Measurements from ENCODE around the gene CTNNA1. TPM values are rescaled to one million over a fixed set of nuclear protein-coding genes. Genes with fewer than 3 reads are reported as not detected.

The CTNNA1 gene
- polyA plus RNA-seq, 1 donor (not counting 4 experiments of a cell fraction or from before 2014, with no cell fraction given): 119 TPM

DNA sequence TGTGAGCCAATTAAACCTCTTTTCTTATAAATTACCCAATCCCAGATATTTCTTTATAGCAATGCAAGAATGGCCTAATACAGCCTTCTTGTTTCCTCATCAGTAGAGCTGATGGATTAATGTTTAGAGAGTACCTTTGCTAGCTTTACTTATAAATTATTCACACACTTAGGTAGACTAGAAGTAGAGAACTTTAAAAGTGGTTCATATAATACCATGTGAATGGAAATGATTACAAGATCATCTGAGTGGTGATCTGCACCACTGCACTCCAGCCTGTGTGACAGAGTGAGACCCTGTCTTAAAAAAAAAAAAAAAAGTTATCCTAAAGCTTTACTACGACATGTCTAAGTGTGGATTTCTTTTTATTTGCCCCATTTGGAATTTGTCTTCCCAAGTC, 145.1 kb downstream of the CTNNA1 start:
- Histone ChIP-seq H3K79me2 (ENCODE audit: control insufficient read depth, insufficient read depth, low read length) (no peaks in the 10 kb centered on the region), H3K4me2 (ENCODE audit: control insufficient read depth, extremely low read depth, insufficient read depth, low read depth, low read length) (no peak overlapping the region)

DNA sequence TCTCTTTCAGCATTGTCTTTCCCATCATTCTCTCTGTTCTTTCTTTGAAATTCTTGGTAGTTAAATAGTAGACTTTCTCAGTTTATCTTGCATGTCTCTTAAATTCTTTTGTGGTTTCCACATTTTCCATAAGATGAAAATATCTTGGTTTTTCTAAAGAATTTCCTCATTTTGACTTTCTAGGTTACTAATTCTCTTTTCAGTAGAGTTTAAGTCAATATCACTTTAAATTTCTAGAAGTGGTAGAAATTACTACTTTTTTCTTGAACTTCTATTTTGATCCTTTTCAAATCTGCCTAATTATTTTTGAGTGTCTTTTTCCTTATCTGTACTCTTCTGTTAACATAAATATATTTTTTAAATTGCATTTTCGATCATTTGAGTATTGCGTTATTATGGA, 145.5 kb downstream of the CTNNA1 start:
- peaks cover 24% of the 10 kb centered on the region for H3K4me1 ChIP-seq (ENCODE audit: control insufficient read depth, extremely low read depth, insufficient read depth, low read length)
- no peak overlapping the region for H2AFZ ChIP-seq (ENCODE audit: control insufficient read depth, low read length)
- FAIRE-seq: no peak
- no peaks in the 10 kb centered on the region for H4K20me1 ChIP-seq (ENCODE audit: control insufficient read depth, extremely low read depth, insufficient read depth, low read length)
- no peak overlapping the region for H3K4me2 ChIP-seq (ENCODE audit: control insufficient read depth, extremely low read depth, insufficient read depth, low read depth, low read length)
- peaks cover 0 to 13% of the 10 kb centered on the region in 2 experiments for H3K36me3 ChIP-seq (ENCODE audit: control insufficient read depth in 2 of 2, extremely low read depth in 1 of 2, insufficient read depth in 2 of 2, low read length in 2 of 2)
- dilution Hi-C loops (cut with MboI; ENCODE audit: extremely low pct_ligation_motif_present, low sequenced_read_pairs): no loop called here
- H3K79me2 ChIP-seq (ENCODE audit: control insufficient read depth, insufficient read depth, low read length): no peaks in the 10 kb centered on the region
- H3K9me1 ChIP-seq (ENCODE audit: control insufficient read depth, extremely low read depth, insufficient read depth, low read length): no peaks in the 10 kb centered on the region
- H3K27ac ChIP-seq (ENCODE audit: control insufficient read depth, insufficient read depth, low read length): no peak overlapping the region
- TF ChIP-seq, protein P1, sequence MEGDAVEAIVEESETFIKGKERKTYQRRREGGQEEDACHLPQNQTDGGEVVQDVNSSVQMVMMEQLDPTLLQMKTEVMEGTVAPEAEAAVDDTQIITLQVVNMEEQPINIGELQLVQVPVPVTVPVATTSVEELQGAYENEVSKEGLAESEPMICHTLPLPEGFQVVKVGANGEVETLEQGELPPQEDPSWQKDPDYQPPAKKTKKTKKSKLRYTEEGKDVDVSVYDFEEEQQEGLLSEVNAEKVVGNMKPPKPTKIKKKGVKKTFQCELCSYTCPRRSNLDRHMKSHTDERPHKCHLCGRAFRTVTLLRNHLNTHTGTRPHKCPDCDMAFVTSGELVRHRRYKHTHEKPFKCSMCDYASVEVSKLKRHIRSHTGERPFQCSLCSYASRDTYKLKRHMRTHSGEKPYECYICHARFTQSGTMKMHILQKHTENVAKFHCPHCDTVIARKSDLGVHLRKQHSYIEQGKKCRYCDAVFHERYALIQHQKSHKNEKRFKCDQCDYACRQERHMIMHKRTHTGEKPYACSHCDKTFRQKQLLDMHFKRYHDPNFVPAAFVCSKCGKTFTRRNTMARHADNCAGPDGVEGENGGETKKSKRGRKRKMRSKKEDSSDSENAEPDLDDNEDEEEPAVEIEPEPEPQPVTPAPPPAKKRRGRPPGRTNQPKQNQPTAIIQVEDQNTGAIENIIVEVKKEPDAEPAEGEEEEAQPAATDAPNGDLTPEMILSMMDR (optimal IDR thresholded peaks at IDR 0.05 in 1 of 3, IDR thresholded peaks at IDR 0.05 in 1 of 3, conservative IDR thresholded peaks at IDR 0.05 in 1 of 3; ENCODE audit: extremely low read depth in 1 of 3, insufficient read depth in 2 of 3, low read length in 3 of 3): no peak
- TF ChIP-seq EZH2 (IDR thresholded peaks at IDR 0.05; ENCODE audit: low read length): no peak
- H3K27me3 ChIP-seq (ENCODE audit: control insufficient read depth, extremely low read depth, insufficient read depth, low read length): no peaks in the 10 kb centered on the region
- H3K9ac ChIP-seq (ENCODE audit: control insufficient read depth, extremely low read depth, insufficient read depth, low read length): no peak overlapping the region
- no peaks in the 10 kb centered on the region for H3K9me3 ChIP-seq (ENCODE audit: control insufficient read depth, low read depth, low read length)
- no peak overlapping the region for H3K4me3 ChIP-seq (ENCODE audit: control insufficient read depth in 2 of 3, extremely low read depth in 1 of 3, insufficient read depth in 2 of 3, low read depth in 1 of 3, low read length in 3 of 3)
- no peak for DNase-seq (ENCODE audit: low read depth, low spot score)

More for the DNA sequence above, 145.1 kb downstream of the CTNNA1 start:
- Histone ChIP-seq H2AFZ (ENCODE audit: control insufficient read depth, low read length) (no peak overlapping the region), H3K4me3 (ENCODE audit: control insufficient read depth in 2 of 3, extremely low read depth in 1 of 3, insufficient read depth in 2 of 3, low read depth in 1 of 3, low read length in 3 of 3) (no peak overlapping the region), H3K27me3 (ENCODE audit: control insufficient read depth, extremely low read depth, insufficient read depth, low read length) (no peaks in the 10 kb centered on the region), H4K20me1 (ENCODE audit: control insufficient read depth, extremely low read depth, insufficient read depth, low read length) (no peaks in the 10 kb centered on the region), H3K9me3 (ENCODE audit: control insufficient read depth, low read depth, low read length) (no peaks in the 10 kb centered on the region), H3K36me3 (ENCODE audit: control insufficient read depth in 2 of 2, extremely low read depth in 1 of 2, insufficient read depth in 2 of 2, low read length in 2 of 2) (peaks cover 0 to 12% of the 10 kb centered on the region in 2 experiments), H3K9me1 (ENCODE audit: control insufficient read depth, extremely low read depth, insufficient read depth, low read length) (no peaks in the 10 kb centered on the region), H3K27ac (ENCODE audit: control insufficient read depth, insufficient read depth, low read length) (no peak overlapping the region), H3K9ac (ENCODE audit: control insufficient read depth, extremely low read depth, insufficient read depth, low read length) (no peak overlapping the region), H3K4me1 (ENCODE audit: control insufficient read depth, extremely low read depth, insufficient read depth, low read length) (peaks cover 21% of the 10 kb centered on the region)
- FAIRE-seq: no peak
- TF ChIP-seq, protein P1 (optimal IDR thresholded peaks at IDR 0.05 in 1 of 3, IDR thresholded peaks at IDR 0.05 in 1 of 3, conservative IDR thresholded peaks at IDR 0.05 in 1 of 3; ENCODE audit: extremely low read depth in 1 of 3, insufficient read depth in 2 of 3, low read length in 3 of 3): no peak
- no peak for TF ChIP-seq EZH2 (IDR thresholded peaks at IDR 0.05; ENCODE audit: low read length)
- dilution Hi-C loops (cut with MboI; ENCODE audit: extremely low pct_ligation_motif_present, low sequenced_read_pairs): no loop called here
- no peak for DNase-seq (ENCODE audit: low read depth, low spot score)

Measured in keratinocyte (primary cell).